Uterine smooth muscle cell (primary cell): Measurements from ENCODE around the gene SNX9. TPM values are rescaled to one million over a fixed set of nuclear protein-coding genes. Genes with fewer than 3 reads are reported as not detected.

ENCODE experiments used
- total RNA-seq: library from RNA; depleted of rRNA; stranded (reverse); fragments of >200 nt; gene quantifications from 2 replicates; pipeline ENCODE4 v1.2.3, GENCODE V29; 2014

The SNX9 gene
- total RNA-seq: 71.4 and 100 TPM in 2 replicates

DNA sequence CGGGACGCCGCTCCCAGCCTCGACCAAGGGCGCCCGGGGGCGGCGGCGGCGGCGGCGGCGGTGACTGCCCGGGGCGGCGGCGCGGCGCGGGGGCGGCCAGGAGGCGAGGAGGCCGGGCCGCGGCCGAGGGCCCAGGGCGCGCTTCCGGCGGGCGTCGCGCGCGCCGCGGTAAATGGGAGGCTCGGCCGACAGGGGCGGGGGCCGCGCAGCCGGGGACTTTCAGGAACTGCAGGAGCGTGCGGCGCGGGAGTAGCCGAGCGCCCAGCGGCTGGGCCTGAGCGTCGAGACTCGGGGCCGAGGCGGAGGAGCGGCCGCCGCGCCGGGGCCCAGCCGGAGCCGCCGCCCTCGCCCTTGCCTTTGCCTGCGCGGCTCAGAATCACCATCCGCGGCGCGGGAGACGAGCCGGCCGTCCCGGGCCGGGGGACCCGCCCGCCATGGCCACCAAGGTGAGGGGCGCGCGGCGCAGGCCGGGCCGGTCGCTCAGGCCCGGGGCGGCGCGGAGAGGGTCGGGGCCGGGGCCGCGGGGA lies at the start of gene SNX9:
SNX9 (plus strand) TSS at position 246 of the 527 bp plus-strand sequence; CDS start at position 435, 189 bp downstream.

DNA sequence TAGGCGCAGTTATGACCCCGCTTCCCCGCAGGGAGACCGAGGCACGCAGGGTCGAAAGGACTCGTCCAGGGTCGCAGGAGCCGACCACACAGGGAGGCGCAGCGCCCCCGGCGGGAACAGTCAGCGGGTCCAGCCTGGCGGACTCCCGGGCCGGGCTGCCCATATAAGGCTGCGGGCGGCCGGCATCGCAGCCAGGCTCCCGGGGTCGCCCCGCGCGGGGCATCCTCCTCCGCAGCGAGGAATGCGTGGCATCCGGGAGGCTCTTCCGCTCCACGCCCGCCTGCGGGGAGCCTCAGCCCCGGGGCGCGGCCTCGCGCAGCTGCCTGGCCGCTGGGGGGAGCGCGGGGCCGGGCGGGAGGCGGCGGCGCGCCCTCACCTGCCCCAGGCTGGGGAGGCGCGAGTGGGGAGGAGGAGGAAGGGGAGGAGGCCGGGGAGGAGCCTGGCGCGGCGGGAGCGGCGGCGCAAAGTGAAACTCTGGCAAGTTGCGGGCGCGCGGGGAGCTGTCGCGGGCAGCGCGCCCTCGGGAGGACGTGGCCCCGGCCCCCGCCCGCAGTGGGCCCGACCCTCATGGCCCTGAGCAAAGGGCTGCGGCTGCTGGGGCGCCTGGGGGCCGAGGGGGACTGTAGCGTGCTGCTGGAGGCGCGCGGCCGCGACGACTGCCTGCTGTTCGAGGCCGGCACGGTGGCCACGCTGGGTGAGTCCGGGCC lies 158.5 kb downstream of the SNX9 start, which contains the start of gene SYNJ2:
SYNJ2 (plus strand) TSS at position 469 of the 707 bp plus-strand sequence; CDS start at position 568, 99 bp downstream.

Other genes starting within 250 kb of the SNX9 start
- 35.4 and 55.3 TPM in 2 replicates for gene SYNJ2, start 158.6 kb downstream of the SNX9 start, total RNA-seq